HG02884 (cell line): Measurements from ENCODE around the gene TIAM1.
"Not testable (repeated sequence)": the region's sequence is repeated elsewhere in the genome, so short reads cannot be mapped to it uniquely, and the experiment has no call there.

Experiments
- ATAC-seq: cut with Tn5 transposase; IDR thresholded peaks from one replicate; pipeline ENCODE4 v1.9.1; 2021; ENCODE audit warnings: mild to moderate bottlenecking, moderate library complexity; ENCODE audit not compliant: unreplicated experiment

The TIAM1 gene

GRCh38 chr21:31255036-31255435, 89.0 kb downstream of the TIAM1 start:
- no peak for ATAC-seq

GRCh38 chr21:31254131-31254530, 89.9 kb downstream of the TIAM1 start:
- no peak for ATAC-seq

GRCh38 chr21:31253684-31254083, 90.4 kb downstream of the TIAM1 start:
- no peak for ATAC-seq

GRCh38 chr21:31252611-31253010, 91.5 kb downstream of the TIAM1 start:
- ATAC-seq = no peak

GRCh38 chr21:31252091-31252490, 92.0 kb downstream of the TIAM1 start:
- ATAC-seq = no peak

- ATAC-seq = no peak
Measured at GRCh38 chr21:31251686-31252085, 92.4 kb downstream of the TIAM1 start.

GRCh38 chr21:31248598-31248997, 95.5 kb downstream of the TIAM1 start:
- no peak for ATAC-seq

GRCh38 chr21:31243611-31244010, 100.5 kb downstream of the TIAM1 start:
- ATAC-seq = no peak

- ATAC-seq = no peak
Measured at GRCh38 chr21:31236528-31236927, 107.5 kb downstream of the TIAM1 start.

GRCh38 chr21:31235671-31236450, 108.2 kb downstream of the TIAM1 start:
- no peak for ATAC-seq

- no peak for ATAC-seq
Measured at GRCh38 chr21:31234936-31235335, 109.1 kb downstream of the TIAM1 start.

GRCh38 chr21:31233711-31234110, 110.3 kb downstream of the TIAM1 start:
- ATAC-seq = no peak

- no peak for ATAC-seq
Measured at GRCh38 chr21:31232344-31232743, 111.7 kb downstream of the TIAM1 start.

GRCh38 chr21:31230937-31231336, 113.1 kb downstream of the TIAM1 start:
- ATAC-seq = no peak

GRCh38 chr21:31228723-31229122, 115.3 kb downstream of the TIAM1 start:
- ATAC-seq = not testable (repeated sequence)

GRCh38 chr21:31225713-31226112, 118.3 kb downstream of the TIAM1 start:
- no peak for ATAC-seq

- ATAC-seq = no peak
Measured at GRCh38 chr21:31222142-31222541, 121.9 kb downstream of the TIAM1 start.

GRCh38 chr21:31221043-31221442, 123.0 kb downstream of the TIAM1 start:
- no peak for ATAC-seq

- no peak for ATAC-seq
Measured at GRCh38 chr21:31220575-31220974, 123.5 kb downstream of the TIAM1 start.

- ATAC-seq = no peak
Measured at GRCh38 chr21:31218830-31219608, 125.0 kb downstream of the TIAM1 start.

- no peak for ATAC-seq
Measured at GRCh38 chr21:31216206-31216605, 127.9 kb downstream of the TIAM1 start.

GRCh38 chr21:31213787-31214186, 130.3 kb downstream of the TIAM1 start:
- no peak for ATAC-seq
